MCF 10A (cell line): ENCODE measurements around the gene CBLN4. TPM values are rescaled to one million over a fixed set of nuclear protein-coding genes. Genes with fewer than 3 reads are reported as not detected.

Experiments used
- Bru-seq: library from RNA; stranded (reverse); fragments of 400-500 nt; gene quantifications from one replicate; lab custom pipeline; 2021; lab: Mats Ljungman, UMichigan
- BruChase-seq, 2 experiments: library from RNA; stranded (reverse); fragments of 400-500 nt; gene quantifications; one replicate each; lab custom pipeline; 2021; lab: Mats Ljungman, UMichigan
- BruUV-seq: library from RNA; stranded (reverse); fragments of 400-500 nt; replicated peaks from 2 replicates; lab custom pipeline; 2021; lab: Mats Ljungman, UMichigan
- CTCF ChIA-PET: fragments of 300-600 bp; sonication (Branson Sonifier 250); formaldehyde crosslinking; extraction: SDS; loops from one replicate; lab custom pipeline; 2021; ENCODE audit warnings: antibody characterized with exemption, inconsistent platforms; lab: Yijun Ruan, JAX
- POLR2A ChIA-PET: fragments of 300-600, 350-650 bp; sonication (Branson Sonifier 250); formaldehyde crosslinking; extraction: SDS; loops from one replicate; lab custom pipeline; 2020; ENCODE audit warnings: antibody characterized with exemption, inconsistent platforms; lab: Yijun Ruan, JAX
- DNase-seq: peaks from one replicate; pipeline ENCODE4 v3.0.0-alpha.2; 2018; ENCODE audit not compliant: unreplicated experiment
- H3K27ac Mint-ChIP-seq: one replicate; pipeline ENCODE4 v1.8.0; 2022; ENCODE audit warnings: mild to moderate bottlenecking, low read depth, mixed read lengths; ENCODE audit not compliant: unreplicated experiment
- H3K27me3 Mint-ChIP-seq: one replicate; pipeline ENCODE4 v1.8.0; 2022; ENCODE audit warnings: mixed read lengths; ENCODE audit not compliant: insufficient read depth, unreplicated experiment
- H3K36me3 Mint-ChIP-seq: one replicate; pipeline ENCODE4 v1.8.0; 2022; ENCODE audit warnings: mild to moderate bottlenecking, moderate library complexity, mixed read lengths; ENCODE audit not compliant: insufficient read depth, unreplicated experiment
- H3K4me1 Mint-ChIP-seq: one replicate; pipeline ENCODE4 v1.8.0; 2022; ENCODE audit warnings: mixed read lengths; ENCODE audit not compliant: insufficient read depth, unreplicated experiment
- H3K4me3 Mint-ChIP-seq: one replicate; pipeline ENCODE4 v1.8.0; 2022; ENCODE audit warnings: mild to moderate bottlenecking, moderate library complexity, mixed read lengths; ENCODE audit not compliant: unreplicated experiment
- H3K9me3 Mint-ChIP-seq: one replicate; pipeline ENCODE4 v1.8.0; 2022; ENCODE audit warnings: mixed read lengths; ENCODE audit not compliant: unreplicated experiment
- intact Hi-C: fragments of 100-400 bp; cut with micrococcal nuclease; formaldehyde crosslinking; loops from 2 replicates; pipeline ENCODE4 v1.14.1; 2022
- long read RNA-seq: library from polyadenylated mRNA; stranded (forward); transcript quantifications from one replicate; pipeline ENCODE4 v2.0.0, GENCODE V29; 2022
- total RNA-seq: library from RNA; stranded (reverse); gene quantifications from 2 replicates; pipeline ENCODE4 v1.2.3, GENCODE V29; 2022
- TF ChIP-seq, protein P1 (sequence below): fragments of 200-600 bp; IDR thresholded peaks from one replicate; pipeline ENCODE4 v1.8.0; 2022; ENCODE audit warnings: antibody characterized with exemption, mild to moderate bottlenecking; ENCODE audit not compliant: unreplicated experiment

CBLN4 gene
- total RNA-seq (not detected in 2 replicates), Bru-seq, nascent RNA (not detected), BruChase-seq, experiment 1, labeled RNA remaining after a 6-hour chase (not detected), BruChase-seq, experiment 2, labeled RNA remaining after a 2-hour chase (not detected)
- long read RNA-seq, result 0 reads

GRCh38 chr20:56005389-56005715 lies at the start of gene CBLN4:
TSS of gene CBLN4 (minus strand) at chr20:56005519. CDS start at chr20:56004171, 1,348 bp downstream.
- H3K4me3 Mint-ChIP-seq, result no peak within 1 kb of the TSS
- no peaks in the 10 kb centered on the region for H3K36me3 Mint-ChIP-seq
- no peak within 1 kb of the TSS for H3K27ac Mint-ChIP-seq

GRCh38 chr20:56043227-56043626 lies 37.9 kb upstream of the CBLN4 start:
- DNase-seq, result no peak
- Mint-ChIP-seq H3K27ac (no peak overlapping the region), H3K27me3 (no peaks in the 10 kb centered on the region), H3K9me3 (peaks cover 12% of the 10 kb centered on the region), H3K36me3 (no peaks in the 10 kb centered on the region), H3K4me3 (no peak overlapping the region), H3K4me1 (no peaks in the 10 kb centered on the region)
- TF ChIP-seq, protein P1, sequence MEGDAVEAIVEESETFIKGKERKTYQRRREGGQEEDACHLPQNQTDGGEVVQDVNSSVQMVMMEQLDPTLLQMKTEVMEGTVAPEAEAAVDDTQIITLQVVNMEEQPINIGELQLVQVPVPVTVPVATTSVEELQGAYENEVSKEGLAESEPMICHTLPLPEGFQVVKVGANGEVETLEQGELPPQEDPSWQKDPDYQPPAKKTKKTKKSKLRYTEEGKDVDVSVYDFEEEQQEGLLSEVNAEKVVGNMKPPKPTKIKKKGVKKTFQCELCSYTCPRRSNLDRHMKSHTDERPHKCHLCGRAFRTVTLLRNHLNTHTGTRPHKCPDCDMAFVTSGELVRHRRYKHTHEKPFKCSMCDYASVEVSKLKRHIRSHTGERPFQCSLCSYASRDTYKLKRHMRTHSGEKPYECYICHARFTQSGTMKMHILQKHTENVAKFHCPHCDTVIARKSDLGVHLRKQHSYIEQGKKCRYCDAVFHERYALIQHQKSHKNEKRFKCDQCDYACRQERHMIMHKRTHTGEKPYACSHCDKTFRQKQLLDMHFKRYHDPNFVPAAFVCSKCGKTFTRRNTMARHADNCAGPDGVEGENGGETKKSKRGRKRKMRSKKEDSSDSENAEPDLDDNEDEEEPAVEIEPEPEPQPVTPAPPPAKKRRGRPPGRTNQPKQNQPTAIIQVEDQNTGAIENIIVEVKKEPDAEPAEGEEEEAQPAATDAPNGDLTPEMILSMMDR, result no peak
- no TSS peak for BruUV-seq
- ChIA-PET POLR2A (no interaction called here), CTCF (no interaction called here)
- intact Hi-C loops, result no loop called here

More at GRCh38 chr20:56005389-56005715, at the start of gene CBLN4:
- intact Hi-C loops, result no loop called here
- no peaks in the 10 kb centered on the region for H3K4me1 Mint-ChIP-seq
- H3K27me3 Mint-ChIP-seq, result no peaks in the 10 kb centered on the region
- CTCF ChIA-PET, result no interaction called here
- no TSS peak for BruUV-seq
- POLR2A ChIA-PET, result no interaction called here
- H3K9me3 Mint-ChIP-seq, result peaks cover 31% of the 10 kb centered on the region
- no peak for DNase-seq
- TF ChIP-seq, protein P1, result no peak

GRCh38 chr20:56032251-56032650 lies 26.9 kb upstream of the CBLN4 start:
- Mint-ChIP-seq H3K9me3 (peaks cover 33% of the 10 kb centered on the region), H3K4me1 (no peaks in the 10 kb centered on the region), H3K4me3 (no peak overlapping the region), H3K27ac (no peak overlapping the region), H3K27me3 (no peaks in the 10 kb centered on the region), H3K36me3 (no peaks in the 10 kb centered on the region)
- TF ChIP-seq, protein P1, result no peak
- POLR2A ChIA-PET, result no interaction called here
- CTCF ChIA-PET, result no interaction called here
- intact Hi-C loops, result no loop called here
- peak; percentile 3 for DNase-seq
- BruUV-seq, result no TSS peak

DNA sequence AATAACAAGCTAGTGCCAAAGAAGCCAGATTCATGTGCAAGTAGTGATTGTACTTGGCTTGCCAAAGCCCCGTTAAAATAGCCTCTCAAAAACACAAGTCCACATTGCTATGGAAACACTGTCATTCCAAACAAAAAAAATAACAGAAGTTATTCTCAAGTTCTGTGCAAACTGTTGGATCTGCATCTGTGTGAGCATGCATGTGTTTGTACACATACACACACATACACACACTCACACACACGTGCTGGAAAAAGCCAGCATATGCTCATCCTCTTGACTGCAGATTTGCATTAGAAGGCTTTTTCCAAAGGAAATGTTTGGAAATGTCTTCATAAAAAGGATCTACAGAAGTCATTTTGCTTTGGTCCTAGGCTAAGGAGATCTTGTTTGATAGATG lies 13.4 kb upstream of the CBLN4 start:
- ChIA-PET POLR2A (no interaction called here), CTCF (interaction anchor here (0.7 kb wide), 1 partner anchor 153 kb away, joined by 3 read pairs; no protein-coding TSS in a partner anchor)
- H3K36me3 Mint-ChIP-seq, result no peaks in the 10 kb centered on the region
- BruUV-seq, result no TSS peak
- intact Hi-C loops, result no loop called here
- no peak overlapping the region for H3K4me3 Mint-ChIP-seq
- H3K4me1 Mint-ChIP-seq, result no peaks in the 10 kb centered on the region
- no peak for DNase-seq
- no peaks in the 10 kb centered on the region for H3K27me3 Mint-ChIP-seq
- peaks cover 28% of the 10 kb centered on the region for H3K9me3 Mint-ChIP-seq
- TF ChIP-seq, protein P1, result no peak
- H3K27ac Mint-ChIP-seq, result no peak overlapping the region
